ENCODE data around the gene ST3GAL5. TPM values are rescaled to one million over a fixed set of nuclear protein-coding genes. Genes with fewer than 3 reads are reported as not detected.

ST3GAL5 gene
- polyA plus RNA-seq, 1 of the 3 experiments (the other 2 are of a cell fraction), result 37.6 TPM

GRCh38 chr2:85838181-85838580 is 50.6 kb downstream of the ST3GAL5 start:
- Histone ChIP-seq H4K20me1 (ENCODE audit: insufficient read depth) (no peaks in the 10 kb centered on the region), H3K27me3 (ENCODE audit: insufficient read depth) (no peaks in the 10 kb centered on the region), H3K36me3 (replicated peaks in 1 of 2; ENCODE audit: control insufficient read depth in 1 of 2, insufficient read depth in 2 of 2, low read length in 1 of 2) (peaks cover 23 to 29% of the 10 kb centered on the region in 2 experiments), H3K4me1 (ENCODE audit: control insufficient read depth in 1 of 2, insufficient read depth in 2 of 2, low read depth in 1 of 2, low read length in 1 of 2) (no peaks in the 10 kb centered on the region), H3K27ac (ENCODE audit: low read depth in 2 of 2, low read length in 1 of 2) (no peak overlapping the region), H2AFZ (ENCODE audit: low read depth) (no peak overlapping the region), H3K4me2 (no peak overlapping the region), H3K9me3 (no peaks in the 10 kb centered on the region), H3K9ac (no peak overlapping the region), H3K4me3 (ENCODE audit: low read depth in 2 of 2, low read length in 1 of 2) (no peak overlapping the region), H3F3A (replicated peaks; ENCODE audit: insufficient read depth) (peaks cover 3% of the 10 kb centered on the region), H3K79me2 (ENCODE audit: insufficient read depth) (no peaks in the 10 kb centered on the region), H3K9me2 (no peaks in the 10 kb centered on the region)
- CTCF ChIA-PET, result interaction anchor here (0.9 to 3.4 kb wide), 5 partner anchors 11 to 238 kb away, joined by 4 to 29 read pairs (median 5); no protein-coding TSS in a partner anchor
- DNase-seq, result no peak
- WGBS (ENCODE audit: low lambda C conversion rate), result 93% methylated on average over 4 of the region's 4 CpGs
- TF ChIP-seq GATA2 (CRISPR knock-in tag; IDR thresholded peaks at IDR 0.05) (no peak), SMC3 (IDR thresholded peaks at IDR 0.05; ENCODE audit: low read depth, low read length) (no peak), TEAD4 (IDR thresholded peaks at IDR 0.05; ENCODE audit: borderline replicate concordance, insufficient read depth) (no peak), RXRA (IDR thresholded peaks at IDR 0.05; ENCODE audit: borderline replicate concordance, low read depth) (no peak), TCF12 (IDR thresholded peaks at IDR 0.05) (no peak), FOXM1 (IDR thresholded peaks at IDR 0.05; ENCODE audit: low read depth) (no peak), USF2 (IDR thresholded peaks at IDR 0.05; ENCODE audit: borderline replicate concordance, low read depth, low read length) (no peak)
- TF ChIP-seq, protein P1, sequence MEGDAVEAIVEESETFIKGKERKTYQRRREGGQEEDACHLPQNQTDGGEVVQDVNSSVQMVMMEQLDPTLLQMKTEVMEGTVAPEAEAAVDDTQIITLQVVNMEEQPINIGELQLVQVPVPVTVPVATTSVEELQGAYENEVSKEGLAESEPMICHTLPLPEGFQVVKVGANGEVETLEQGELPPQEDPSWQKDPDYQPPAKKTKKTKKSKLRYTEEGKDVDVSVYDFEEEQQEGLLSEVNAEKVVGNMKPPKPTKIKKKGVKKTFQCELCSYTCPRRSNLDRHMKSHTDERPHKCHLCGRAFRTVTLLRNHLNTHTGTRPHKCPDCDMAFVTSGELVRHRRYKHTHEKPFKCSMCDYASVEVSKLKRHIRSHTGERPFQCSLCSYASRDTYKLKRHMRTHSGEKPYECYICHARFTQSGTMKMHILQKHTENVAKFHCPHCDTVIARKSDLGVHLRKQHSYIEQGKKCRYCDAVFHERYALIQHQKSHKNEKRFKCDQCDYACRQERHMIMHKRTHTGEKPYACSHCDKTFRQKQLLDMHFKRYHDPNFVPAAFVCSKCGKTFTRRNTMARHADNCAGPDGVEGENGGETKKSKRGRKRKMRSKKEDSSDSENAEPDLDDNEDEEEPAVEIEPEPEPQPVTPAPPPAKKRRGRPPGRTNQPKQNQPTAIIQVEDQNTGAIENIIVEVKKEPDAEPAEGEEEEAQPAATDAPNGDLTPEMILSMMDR (IDR thresholded peaks at IDR 0.05), result no peak
- TF ChIP-seq, protein P2, sequence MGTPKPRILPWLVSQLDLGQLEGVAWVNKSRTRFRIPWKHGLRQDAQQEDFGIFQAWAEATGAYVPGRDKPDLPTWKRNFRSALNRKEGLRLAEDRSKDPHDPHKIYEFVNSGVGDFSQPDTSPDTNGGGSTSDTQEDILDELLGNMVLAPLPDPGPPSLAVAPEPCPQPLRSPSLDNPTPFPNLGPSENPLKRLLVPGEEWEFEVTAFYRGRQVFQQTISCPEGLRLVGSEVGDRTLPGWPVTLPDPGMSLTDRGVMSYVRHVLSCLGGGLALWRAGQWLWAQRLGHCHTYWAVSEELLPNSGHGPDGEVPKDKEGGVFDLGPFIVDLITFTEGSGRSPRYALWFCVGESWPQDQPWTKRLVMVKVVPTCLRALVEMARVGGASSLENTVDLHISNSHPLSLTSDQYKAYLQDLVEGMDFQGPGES (IDR thresholded peaks at IDR 0.05; ENCODE audit: low read depth, low read length), result no peak
- POLR2A ChIA-PET, result no interaction called here

DNA sequence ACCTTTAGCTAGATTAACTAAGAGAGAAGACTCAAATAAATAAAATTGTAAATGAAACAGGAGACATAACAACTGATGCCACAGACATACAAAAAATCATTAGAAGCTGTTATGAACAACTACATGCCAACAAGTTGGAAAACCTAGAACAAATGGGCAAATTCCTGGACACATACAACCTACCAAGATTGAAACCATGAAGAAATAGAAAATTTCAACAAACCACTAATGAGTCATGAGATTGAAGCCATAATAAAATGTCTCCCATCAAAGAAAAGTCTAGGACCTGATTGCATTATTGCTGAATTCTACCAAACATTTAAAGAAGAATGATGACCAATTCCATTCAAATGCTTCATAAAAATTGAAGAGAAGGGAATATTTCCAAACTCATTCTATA is 54.3 kb downstream of the ST3GAL5 start:
- POLR2A ChIA-PET, result no interaction called here

More for the DNA sequence above, 54.3 kb downstream of the ST3GAL5 start:
- no peak for TF ChIP-seq RFX5 (IDR thresholded peaks at IDR 0.05; ENCODE audit: low read length)
- TF ChIP-seq YY1 (IDR thresholded peaks at IDR 0.05; ENCODE audit: low read depth), result no peak
- Histone ChIP-seq H3K27ac (ENCODE audit: low read depth in 2 of 2, low read length in 1 of 2) (no peak overlapping the region), H3K4me3 (ENCODE audit: low read depth in 2 of 2, low read length in 1 of 2) (no peak overlapping the region), H3K9me3 (no peaks in the 10 kb centered on the region), H4K20me1 (ENCODE audit: insufficient read depth) (no peaks in the 10 kb centered on the region), H3K9ac (no peak overlapping the region), H3K79me2 (ENCODE audit: insufficient read depth) (no peaks in the 10 kb centered on the region), H3K9me2 (no peaks in the 10 kb centered on the region), H3K36me3 (replicated peaks in 1 of 2; ENCODE audit: control insufficient read depth in 1 of 2, insufficient read depth in 2 of 2, low read length in 1 of 2) (peaks cover 3 to 4% of the 10 kb centered on the region in 2 experiments), H3K4me1 (ENCODE audit: control insufficient read depth in 1 of 2, insufficient read depth in 2 of 2, low read depth in 1 of 2, low read length in 1 of 2) (no peaks in the 10 kb centered on the region), H2AFZ (ENCODE audit: low read depth) (no peak overlapping the region), H3F3A (replicated peaks; ENCODE audit: insufficient read depth) (no peaks in the 10 kb centered on the region), H3K4me2 (no peak overlapping the region), H3K27me3 (ENCODE audit: insufficient read depth) (no peaks in the 10 kb centered on the region)
- no peak for DNase-seq
- CTCF ChIA-PET, result no interaction called here
